Liver (tissue), 9 donors: ENCODE results near the gene TMPRSS2. TPM values are rescaled to one million over a fixed set of nuclear protein-coding genes. Genes with fewer than 3 reads are reported as not detected.

Experiments used
- DNase-seq: peaks from one replicate; pipeline ENCODE4 v3.0.0-alpha.2; 2017; ENCODE audit warnings: low spot score
- H3K27ac ChIP-seq, 2 donors: one replicate each; pipeline ENCODE4 v1.7.0; 2013; ENCODE audit warnings: inconsistent platforms in 2 of 2, low read length in 2 of 2, control low read depth in 1 of 2, low read depth in 1 of 2, mild to moderate bottlenecking in 1 of 2
- H3K27me3 ChIP-seq, 4 donors: one replicate each; pipeline versions ENCODE4 v1.6.1 to v1.7.0; 2013; ENCODE audit warnings: low read length in 3 of 4, inconsistent platforms in 1 of 4, mild to moderate bottlenecking in 1 of 4, moderate library complexity in 1 of 4; ENCODE audit not compliant: control insufficient read depth in 4 of 4, insufficient read depth in 4 of 4
- H3K36me3 ChIP-seq, 4 donors: one replicate each; pipeline versions ENCODE4 v1.6.1 to v1.7.0; 2013; ENCODE audit warnings: low read length in 3 of 4, mild to moderate bottlenecking in 3 of 4, low read depth in 1 of 4, moderate library complexity in 1 of 4; ENCODE audit not compliant: control insufficient read depth in 4 of 4, insufficient read depth in 3 of 4
- H3K4me1 ChIP-seq, 4 donors: one replicate each; pipeline versions ENCODE4 v1.6.1 to v1.7.0; 2013; ENCODE audit warnings: low read length in 3 of 4, mild to moderate bottlenecking in 3 of 4, moderate library complexity in 1 of 4; ENCODE audit not compliant: control insufficient read depth in 4 of 4, insufficient read depth in 4 of 4
- H3K4me3 ChIP-seq, 3 donors: one replicate each; pipeline versions ENCODE4 v1.6.1 to v1.7.0; 2013; ENCODE audit warnings: low read length in 3 of 3, control low read depth in 1 of 3, low read depth in 1 of 3, mild to moderate bottlenecking in 1 of 3
- H3K9ac ChIP-seq, 2 donors: one replicate each; pipeline ENCODE4 v1.7.0; 2013; ENCODE audit warnings: low read length in 2 of 2, mild to moderate bottlenecking in 2 of 2, moderate library complexity in 2 of 2, control low read depth in 1 of 2, low read depth in 1 of 2
- H3K9me3 ChIP-seq, 4 donors: one replicate each; pipeline versions ENCODE4 v1.6.1 to v1.7.0; 2013; ENCODE audit warnings: low read length in 3 of 4; ENCODE audit not compliant: control insufficient read depth in 4 of 4
- CTCF ChIP-seq: fragments of 150-350 bp; IDR thresholded peaks from 2 replicates; pipeline ENCODE4 v1.5.1; 2017; ENCODE audit warnings: improper control_type of control experiment, low read depth, low read length; ENCODE audit not compliant: missing input control
- EGR1 ChIP-seq, 2 donors: IDR thresholded peaks; 2 replicates each; pipeline ENCODE4 v1.6.1; 2016 to 2018; ENCODE audit warnings: antibody characterized with exemption in 2 of 2, low read depth in 2 of 2
- FOXA1 ChIP-seq: IDR thresholded peaks from 2 replicates; pipeline ENCODE4 v1.6.1; 2016; ENCODE audit warnings: antibody characterized with exemption
- FOXA2 ChIP-seq: IDR thresholded peaks from 2 replicates; pipeline ENCODE4 v1.6.1; 2016; ENCODE audit warnings: antibody characterized with exemption
- GABPA ChIP-seq, 2 donors: IDR thresholded peaks in 1 of 2; conservative IDR thresholded peaks in 1 of 2; 2 replicates each; pipeline ENCODE4 v1.6.1; 2016; ENCODE audit warnings: antibody characterized with exemption in 2 of 2, mild to moderate bottlenecking in 1 of 2, moderate library complexity in 1 of 2
- HNF4G ChIP-seq: IDR thresholded peaks from 2 replicates; pipeline ENCODE4 v1.6.1; 2016; ENCODE audit warnings: antibody characterized with exemption
- JUND ChIP-seq, 2 donors: IDR thresholded peaks; 2 replicates each; pipeline ENCODE4 v1.6.1; 2016; ENCODE audit warnings: antibody characterized with exemption in 2 of 2
- MAX ChIP-seq: IDR thresholded peaks from 2 replicates; pipeline ENCODE4 v1.6.1; 2016; ENCODE audit warnings: antibody characterized with exemption
- RAD21 ChIP-seq, 2 donors: IDR thresholded peaks; 2 replicates each; pipeline ENCODE4 v1.6.1; 2016; ENCODE audit warnings: antibody characterized with exemption in 2 of 2, mild to moderate bottlenecking in 2 of 2
- REST ChIP-seq: IDR thresholded peaks from 2 replicates; pipeline ENCODE4 v1.6.1; 2016; ENCODE audit warnings: antibody characterized with exemption, mild to moderate bottlenecking
- RXRA ChIP-seq, 2 donors: IDR thresholded peaks; 2 replicates each; pipeline ENCODE4 v1.6.1; 2017 to 2018; ENCODE audit warnings: antibody characterized with exemption in 2 of 2, mild to moderate bottlenecking in 1 of 2
- SP1 ChIP-seq: IDR thresholded peaks from 2 replicates; pipeline ENCODE4 v1.6.1; 2018; ENCODE audit warnings: antibody characterized with exemption, mild to moderate bottlenecking
- TAF1 ChIP-seq: conservative IDR thresholded peaks from 2 replicates; pipeline ENCODE4 v1.6.1; 2016; ENCODE audit warnings: antibody characterized with exemption, mild to moderate bottlenecking
- YY1 ChIP-seq: IDR thresholded peaks from 2 replicates; pipeline ENCODE4 v1.6.1; 2016; ENCODE audit warnings: antibody characterized with exemption, mild to moderate bottlenecking
- ZBTB33 ChIP-seq: IDR thresholded peaks from 2 replicates; pipeline ENCODE4 v1.6.1; 2016; ENCODE audit warnings: antibody characterized with exemption
- WGBS: extraction: QIAGEN DNeasy Blood & Tissue Kit; methylation state at CpG from one replicate; pipeline ENCODE4 v1.1.7; 2013; 5-methylcytosine and 5-hydroxymethylcytosine counted together
- polyA plus RNA-seq, 2 donors: library from polyadenylated mRNA; stranded (reverse) in 1 of 2; unstranded in 1 of 2; fragments of 200-250 nt in 1 of 2; fragments of >200 nt in 1 of 2; fragmentation: Nextera tagmentation in 1 of 2; extraction: Ambion mirVana in 1 of 2; gene quantifications; one replicate each; pipeline versions ENCODE4 v1.2.1 to v1.2.3, GENCODE V29; 2013 to 2015
- total RNA-seq, 2 donors: library from RNA; depleted of rRNA; stranded (reverse); fragments of >200 nt; gene quantifications; one replicate each; pipeline ENCODE4 v1.2.3, GENCODE V29; 2014
- donor health status: healthy.
- donor health status: healthy.
- donor health status: healthy.
- donor health status: healthy.
- donor health status: healthy.

TMPRSS2 gene
- total and polyA plus RNA-seq, 4 donors: 0.14 to 32.0 (median 11.4) TPM

- WGBS: 90% methylated on average over 16 of the region's 16 CpGs
- Histone ChIP-seq H3K4me3 (no peak overlapping the region), H3K36me3 (peaks cover 13 to 56% (median 25%) of the 10 kb centered on the region in 4 donors), H3K9ac (no peak overlapping the region), H3K9me3 (no peaks in the 10 kb centered on the region), H3K27ac (no peak overlapping the region), H3K27me3 (no peaks in the 10 kb centered on the region), H3K4me1 (no peaks in the 10 kb centered on the region)
- no peak for DNase-seq
- TF ChIP-seq FOXA1 (no peak), ZBTB33 (no peak), RXRA (IDR thresholded peaks at IDR 0.05) (no peak), RAD21 (IDR thresholded peaks at IDR 0.05) (no peak), JUND (IDR thresholded peaks at IDR 0.05) (no peak), YY1 (no peak), CTCF (no peak), MAX (no peak), EGR1 (IDR thresholded peaks at IDR 0.05; ENCODE audit: low read depth in 2 of 2) (no peak), HNF4G (no peak), REST (no peak), TAF1 (no peak)
Observed at GRCh38 chr21:41451753-41452676, 55.9 kb downstream of the TMPRSS2 start.

- H3K27me3 ChIP-seq: no peaks in the 10 kb centered on the region
- WGBS: 85% methylated on average over 5 of the region's 5 CpGs
- H3K27ac ChIP-seq: no peak overlapping the region
- H3K4me3 ChIP-seq: no peak overlapping the region
- no peaks in the 10 kb centered on the region for H3K9me3 ChIP-seq
- TF ChIP-seq HNF4G: no peak
- no peak for TF ChIP-seq SP1
- no peak for TF ChIP-seq FOXA2
- no peak for TF ChIP-seq REST
- no peak for TF ChIP-seq ZBTB33
- no peak for TF ChIP-seq GABPA (IDR thresholded peaks at IDR 0.05 in 1 of 2, conservative IDR thresholded peaks at IDR 0.05 in 1 of 2)
- H3K36me3 ChIP-seq: peaks cover 26 to 62% (median 37%) of the 10 kb centered on the region in 4 donors
- H3K4me1 ChIP-seq: no peaks in the 10 kb centered on the region
- no peak overlapping the region for H3K9ac ChIP-seq
- no peak for DNase-seq
Observed at GRCh38 chr21:41449613-41450012, 58.3 kb downstream of the TMPRSS2 start.
